A549 (cell line): Measurements from ENCODE around the gene PLEKHD1. TPM values are rescaled to one million over a fixed set of nuclear protein-coding genes. Genes with fewer than 3 reads are reported as not detected.

Experiments used
- ATAC-seq, 2 experiments: fragments of 200-7000 bp in 1 of 2; fragments of >200 bp in 1 of 2; cut with Nextera tagmentation in 1 of 2; cut with Tn5 transposase in 1 of 2; 3 replicates each; pipeline versions ENCODE4 v1.8.0 to v1.9.1; 2018 to 2020; ENCODE audit warnings: mild to moderate bottlenecking in 1 of 2, moderate library complexity in 1 of 2
- CTCF ChIA-PET: fragments of 300-600 bp; sonication (Branson Sonifier 250); formaldehyde crosslinking; extraction: SDS; loops from one replicate; lab custom pipeline; 2021; ENCODE audit warnings: antibody characterized with exemption, inconsistent platforms; lab: Yijun Ruan, JAX
- POLR2A ChIA-PET: fragments of 350-600 bp; formaldehyde crosslinking; extraction: SDS; loops from one replicate; lab custom pipeline; 2021; ENCODE audit warnings: antibody characterized with exemption, inconsistent platforms; lab: Yijun Ruan, JAX
- DNase-seq, 2 experiments: peaks; one replicate each; pipeline versions ENCODE4 v3.0.0 to v3.0.0-alpha.2; 2011 to 2016; ENCODE audit warnings: low read depth in 1 of 2, low spot score in 1 of 2
- FAIRE-seq: peaks from 2 replicates; lab custom pipeline; 2011; peaks lifted over from hg19 to GRCh38; lab: Jason Lieb, UNC
- H3K27ac ChIP-seq, 2 experiments: fragments of >200 bp; sonication (Bioruptor Twin); formaldehyde crosslinking; 3 replicates each; pipeline ENCODE4 v1.5.1; 2016 to 2017
- H3K4me1 ChIP-seq: fragments of >200 bp; sonication (Bioruptor Twin); formaldehyde crosslinking; 3 replicates; pipeline ENCODE4 v1.6.1; 2016
- H3K4me2 ChIP-seq: fragments of >200 bp; sonication (Bioruptor Twin); formaldehyde crosslinking; 3 replicates; pipeline ENCODE4 v1.6.1; 2016
- H3K4me3 ChIP-seq: fragments of >200 bp; sonication (Bioruptor Twin); formaldehyde crosslinking; 3 replicates; pipeline ENCODE4 v1.5.1; 2016
- H3K9me3 ChIP-seq: fragments of >200 bp; sonication (Bioruptor Twin); formaldehyde crosslinking; 3 replicates; pipeline ENCODE4 v1.6.1; 2016
- CBX2 ChIP-seq: fragments of 200-600 bp; sonication (generic); IDR thresholded peaks from 2 replicates; pipeline ENCODE4 v1.6.1; 2016; ENCODE audit warnings: low read depth, mild to moderate bottlenecking, borderline replicate concordance
- CBX8 ChIP-seq: fragments of 200-600 bp; sonication (generic); IDR thresholded peaks from 2 replicates; pipeline ENCODE4 v1.6.1; 2016
- CHD2 ChIP-seq: fragments of 150-350 bp; IDR thresholded peaks from 2 replicates; pipeline ENCODE4 v1.6.1; 2014; ENCODE audit warnings: low read length; ENCODE audit not compliant: partially characterized antibody
- CTCF ChIP-seq: fragments of >200 bp; sonication (Bioruptor Twin); formaldehyde crosslinking; IDR thresholded peaks from 3 replicates; pipeline ENCODE4 v1.5.1; 2016
- EHF ChIP-seq: fragments of 250-450 bp; sonication (Bioruptor Pico); IDR thresholded peaks from 2 replicates; pipeline ENCODE4 v1.5.0; 2020; ENCODE audit warnings: mild to moderate bottlenecking
- EHMT2 ChIP-seq: fragments of 200-600 bp; sonication (generic); IDR thresholded peaks from 2 replicates; pipeline ENCODE4 v1.6.1; 2016; ENCODE audit warnings: antibody characterized with exemption, low read depth, mild to moderate bottlenecking, moderate library complexity
- FOSB ChIP-seq: fragments of 250-450 bp; sonication (Bioruptor Pico); IDR thresholded peaks from 2 replicates; pipeline ENCODE4 v1.5.0; 2020; ENCODE audit warnings: mild to moderate bottlenecking, moderate library complexity
- GATA3 ChIP-seq: IDR thresholded peaks from 2 replicates; pipeline ENCODE4 v1.6.1; 2012; ENCODE audit warnings: borderline replicate concordance
- HDAC2 ChIP-seq: fragments of 200-600 bp; sonication (generic); IDR thresholded peaks from 2 replicates; pipeline ENCODE4 v1.6.1; 2016
- HES2 ChIP-seq: fragments of >200 bp; sonication (Bioruptor Twin); formaldehyde crosslinking; IDR thresholded peaks from 2 replicates; pipeline ENCODE4 v1.6.1; 2016
- HOXA7 ChIP-seq: fragments of 250-450 bp; sonication (Bioruptor Pico); IDR thresholded peaks from 2 replicates; pipeline ENCODE4 v1.5.0; 2020; ENCODE audit warnings: mild to moderate bottlenecking, moderate library complexity
- JUN ChIP-seq, 2 experiments: fragments of >200 bp; sonication (Bioruptor Twin); formaldehyde crosslinking; IDR thresholded peaks; 2 replicates in 1 of 2; 3 replicates in 1 of 2; pipeline ENCODE4 v1.6.1; 2016 to 2017
- JUNB ChIP-seq: fragments of >200 bp; sonication (Bioruptor Twin); formaldehyde crosslinking; IDR thresholded peaks from 2 replicates; pipeline ENCODE4 v1.6.1; 2016
- MAFK ChIP-seq: fragments of 450-650 bp; IDR thresholded peaks from 2 replicates; pipeline ENCODE4 v1.6.1; 2014; ENCODE audit not compliant: partially characterized antibody
- NFE2L2 ChIP-seq: fragments of 150-350 bp; conservative IDR thresholded peaks from 2 replicates; pipeline ENCODE4 v1.6.1; 2014; ENCODE audit warnings: low read length
- NPAS2 ChIP-seq: fragments of 250-450 bp; sonication (Bioruptor Pico); IDR thresholded peaks from 2 replicates; pipeline ENCODE4 v1.8.0; 2022; ENCODE audit warnings: mild to moderate bottlenecking, moderate library complexity, borderline replicate concordance
- NR3C1 ChIP-seq: fragments of >200 bp; sonication (Bioruptor Twin); formaldehyde crosslinking; IDR thresholded peaks from 3 replicates; pipeline ENCODE4 v1.6.1; 2017
- POLR2A ChIP-seq: IDR thresholded peaks from 2 replicates; pipeline ENCODE4 v1.6.1; 2012; ENCODE audit warnings: mild to moderate bottlenecking, low read length
- RARB ChIP-seq: fragments of 250-450 bp; sonication (Bioruptor Pico); IDR thresholded peaks from 2 replicates; pipeline ENCODE4 v1.8.0; 2021; ENCODE audit warnings: mild to moderate bottlenecking, moderate library complexity
- RCOR1 ChIP-seq: fragments of 150-350 bp; IDR thresholded peaks from 2 replicates; pipeline ENCODE4 v1.6.1; 2014; ENCODE audit warnings: antibody characterized with exemption, low read length, low read depth
- RNF2 ChIP-seq: fragments of 200-600 bp; sonication (generic); IDR thresholded peaks from 2 replicates; pipeline ENCODE4 v1.6.1; 2016; ENCODE audit warnings: low read depth, mild to moderate bottlenecking, antibody characterized with exemption, moderate library complexity, borderline replicate concordance
- SMC3 ChIP-seq: fragments of >200 bp; sonication (Bioruptor Twin); formaldehyde crosslinking; IDR thresholded peaks from 3 replicates; pipeline ENCODE4 v1.6.1; 2018; ENCODE audit warnings: inconsistent platforms
- TFCP2L1 ChIP-seq: fragments of 250-450 bp; sonication (Bioruptor Pico); IDR thresholded peaks from 2 replicates; pipeline ENCODE4 v1.5.0; 2021; ENCODE audit warnings: mild to moderate bottlenecking
- USF2 ChIP-seq: fragments of 450-650 bp; IDR thresholded peaks from 2 replicates; pipeline ENCODE4 v1.6.1; 2014; ENCODE audit warnings: antibody characterized with exemption
- ZFP36 ChIP-seq: fragments of 450-650 bp; IDR thresholded peaks from 2 replicates; pipeline ENCODE4 v1.6.1; 2014; ENCODE audit warnings: borderline replicate concordance; ENCODE audit not compliant: partially characterized antibody
- ZNF302 ChIP-seq: fragments of 250-450 bp; sonication (Bioruptor Pico); IDR thresholded peaks from 2 replicates; pipeline ENCODE4 v1.9.0; 2021; ENCODE audit warnings: inconsistent platforms, mild to moderate bottlenecking, moderate library complexity
- ZSCAN20 ChIP-seq: fragments of 250-450 bp; sonication (Bioruptor Pico); IDR thresholded peaks from 2 replicates; pipeline ENCODE4 v1.8.0; 2022; ENCODE audit warnings: mild to moderate bottlenecking, moderate library complexity
- WGBS: methylation state at CpG from one replicate; pipeline ENCODE4 v1.1.6; 2017; ENCODE audit errors: missing lambda C conversion rate; 5-methylcytosine and 5-hydroxymethylcytosine counted together
- polyA plus RNA-seq, 4 experiments: library from polyadenylated mRNA; depleted of rRNA in 3 of 4; stranded (reverse); fragments of >200 nt; fragmentation: RNase III in 1 of 4; extraction: RNeasy Plus Mini Kit Qiagen cat#74134 plus additional on column Dnase treatment in 1 of 4; gene quantifications; 2 replicates in 3 of 4; 3 replicates in 1 of 4; pipeline ENCODE4 v1.2.3, GENCODE V29; 2011 to 2017

PLEKHD1 gene
- polyA plus RNA-seq, 2 of the 4 experiments (the other 2 are of a cell fraction): 0.01 to 0.04 TPM

- no peak overlapping the region for H3K4me3 ChIP-seq
- POLR2A ChIA-PET: no interaction called here
- no peak for ATAC-seq
- no peak for FAIRE-seq
- CTCF ChIA-PET: interaction anchor here (1.4 to 3.9 kb wide), 3 partner anchors 10 to 222 kb away, joined by 5 to 21 read pairs (median 5); no protein-coding TSS in a partner anchor
- no peaks in the 10 kb centered on the region for H3K9me3 ChIP-seq
- no peak for DNase-seq
- H3K4me1 ChIP-seq: no peaks in the 10 kb centered on the region
- TF ChIP-seq TFCP2L1 (CRISPR knock-in tag): no peak
- no peak for TF ChIP-seq ZSCAN20 (CRISPR knock-in tag)
- no peak for TF ChIP-seq RNF2
- TF ChIP-seq ZFP36: no peak
- no peak for TF ChIP-seq JUNB
- TF ChIP-seq HOXA7 (CRISPR knock-in tag): no peak
- no peak for TF ChIP-seq HDAC2
- no peak for TF ChIP-seq CBX2
- TF ChIP-seq ZNF302 (CRISPR knock-in tag): no peak
- no peak for TF ChIP-seq SMC3
- no peak for TF ChIP-seq POLR2A
- no peak for TF ChIP-seq FOSB (CRISPR knock-in tag)
- no peak for TF ChIP-seq RCOR1
- no peak for TF ChIP-seq EHMT2
- no peak overlapping the region for H3K27ac ChIP-seq
- no peak overlapping the region for H3K4me2 ChIP-seq
- 78% methylated on average over 6 of the region's 6 CpGs for WGBS
Observed at GRCh38 chr14:69464829-69465228, 19.7 kb upstream of the PLEKHD1 start.

- FAIRE-seq (no peak), DNase-seq (no peak), ATAC-seq (no peak)
- no peak overlapping the region for H3K27ac ChIP-seq
- no peak overlapping the region for H3K4me3 ChIP-seq
- 59% methylated on average over 2 of the region's 2 CpGs for WGBS
- no peaks in the 10 kb centered on the region for H3K4me1 ChIP-seq
- H3K9me3 ChIP-seq: no peaks in the 10 kb centered on the region
- TF ChIP-seq EHF (CRISPR knock-in tag): no peak
- no peak for TF ChIP-seq NPAS2
- no peak for TF ChIP-seq RARB (CRISPR knock-in tag)
- no peak for TF ChIP-seq NFE2L2
- no peak for TF ChIP-seq SMC3
- no peak for TF ChIP-seq JUN (IDR thresholded peaks at IDR 0.05)
- no peak for TF ChIP-seq RNF2
- TF ChIP-seq HOXA7 (CRISPR knock-in tag): no peak
- TF ChIP-seq CHD2: no peak
- no peak for TF ChIP-seq CBX2
- TF ChIP-seq EHMT2: no peak
- no peak for TF ChIP-seq MAFK
- no peak for TF ChIP-seq NR3C1
- no peak for TF ChIP-seq HES2
- CTCF ChIA-PET: interaction anchor here (0.9 to 2.0 kb wide), 3 partner anchors 9 to 18 kb away, joined by 3 to 7 read pairs (median 3); no protein-coding TSS in a partner anchor
- H3K4me2 ChIP-seq: no peak overlapping the region
- POLR2A ChIA-PET: no interaction called here
Observed at GRCh38 chr14:69468949-69469348, 15.6 kb upstream of the PLEKHD1 start.

- ATAC-seq: no peak
- Histone ChIP-seq H3K4me2 (no peak overlapping the region), H3K4me1 (no peaks in the 10 kb centered on the region), H3K4me3 (no peak overlapping the region), H3K27ac (no peak overlapping the region)
- DNase-seq: no peak
- WGBS: 73% methylated on average over 3 of the region's 3 CpGs
- no peak for FAIRE-seq
- TF ChIP-seq CTCF: no peak
- TF ChIP-seq CBX2: no peak
- TF ChIP-seq USF2: no peak
- TF ChIP-seq TFCP2L1 (CRISPR knock-in tag): no peak
- TF ChIP-seq GATA3: no peak
- no peak for TF ChIP-seq CBX8
- TF ChIP-seq, all 56 proteins: peak for 0
- POLR2A ChIA-PET: no interaction called here
- no peaks in the 10 kb centered on the region for H3K9me3 ChIP-seq
- CTCF ChIA-PET: interaction anchor here (1.0 to 1.8 kb wide), 3 partner anchors 9 to 229 kb away, joined by 3 to 8 read pairs (median 3); no protein-coding TSS in a partner anchor
Observed at GRCh38 chr14:69471436-69471835, 13.1 kb upstream of the PLEKHD1 start.
